ENCODE results near the gene CHAF1A. TPM values are rescaled to one million over a fixed set of nuclear protein-coding genes. Genes with fewer than 3 reads are reported as not detected.
A peak's percentile ranks its signal among the peaks of the same experiment; 100 is the strongest.

CHAF1A gene
- total RNA-seq, 1 experiment from 2014 or later: 30.0 TPM

GRCh38 chr19:4456843-4457653 lies 54.6 kb downstream of the CHAF1A start:
- ChIA-PET POLR2A (ENCODE audit: unreplicated experiment) (no interaction called here), CTCF (interaction anchor here (0.7 kb wide), 1 partner anchor 184 kb away, joined by 4 read pairs; no protein-coding TSS in a partner anchor)
- Histone ChIP-seq H3K4me3 (peak overlapping the region; percentile 64), H3K36me3 (ENCODE audit: low read depth) (no peaks in the 10 kb centered on the region), H2AFZ (no peak overlapping the region), H3K4me2 (peak overlapping the region; percentile 74), H4K20me1 (ENCODE audit: insufficient read depth) (peaks cover 11% of the 10 kb centered on the region), H3K27ac (0 out of 2 replicates have a peak overlapping the region, but pooled peaks have one; percentile 43), H3F3A (ENCODE audit: insufficient read depth, low read depth) (no peaks in the 10 kb centered on the region), H3K9me2 (ENCODE audit: insufficient read depth) (no peaks in the 10 kb centered on the region), H3K27me3 (ENCODE audit: insufficient read depth, low read depth) (no peaks in the 10 kb centered on the region), H3K9me3 (ENCODE audit: insufficient read depth, low read depth) (no peaks in the 10 kb centered on the region), H3K4me1 (replicated peaks; ENCODE audit: insufficient read depth) (no peaks in the 10 kb centered on the region), H3K79me2 (ENCODE audit: low read depth) (peaks cover 20% of the 10 kb centered on the region)
- intact Hi-C loops (cut with micrococcal nuclease; ENCODE audit: unreplicated experiment): loop anchor here (1.0 to 5.0 kb wide), 2 partner anchors 14 to 180 kb away; partner anchors contain the start of gene TNFAIP8L1
- BruUV-seq (replicated peaks): no TSS peak
- TF ChIP-seq, protein P1, sequence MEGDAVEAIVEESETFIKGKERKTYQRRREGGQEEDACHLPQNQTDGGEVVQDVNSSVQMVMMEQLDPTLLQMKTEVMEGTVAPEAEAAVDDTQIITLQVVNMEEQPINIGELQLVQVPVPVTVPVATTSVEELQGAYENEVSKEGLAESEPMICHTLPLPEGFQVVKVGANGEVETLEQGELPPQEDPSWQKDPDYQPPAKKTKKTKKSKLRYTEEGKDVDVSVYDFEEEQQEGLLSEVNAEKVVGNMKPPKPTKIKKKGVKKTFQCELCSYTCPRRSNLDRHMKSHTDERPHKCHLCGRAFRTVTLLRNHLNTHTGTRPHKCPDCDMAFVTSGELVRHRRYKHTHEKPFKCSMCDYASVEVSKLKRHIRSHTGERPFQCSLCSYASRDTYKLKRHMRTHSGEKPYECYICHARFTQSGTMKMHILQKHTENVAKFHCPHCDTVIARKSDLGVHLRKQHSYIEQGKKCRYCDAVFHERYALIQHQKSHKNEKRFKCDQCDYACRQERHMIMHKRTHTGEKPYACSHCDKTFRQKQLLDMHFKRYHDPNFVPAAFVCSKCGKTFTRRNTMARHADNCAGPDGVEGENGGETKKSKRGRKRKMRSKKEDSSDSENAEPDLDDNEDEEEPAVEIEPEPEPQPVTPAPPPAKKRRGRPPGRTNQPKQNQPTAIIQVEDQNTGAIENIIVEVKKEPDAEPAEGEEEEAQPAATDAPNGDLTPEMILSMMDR (conservative IDR thresholded peaks at IDR 0.05): no peak
- no peak for TF ChIP-seq EZH2 (IDR thresholded peaks at IDR 0.05; ENCODE audit: low read depth)
- peak in 1 of 2 experiments; percentile 18 for DNase-seq

GRCh38 chr19:4457654-4458395 lies 55.4 kb downstream of the CHAF1A start, which contains the start of gene UBXN6:
UBXN6 (minus strand) TSS chr19:4457794; CDS start chr19:4457697, 97 bp downstream.
- Histone ChIP-seq H3F3A (ENCODE audit: insufficient read depth, low read depth) (no peaks in the 10 kb centered on the region), H2AFZ (peak within 1 kb of the TSS; percentile 72; the same call in 1 of the 2 replicates), H3K27ac (0 out of 2 replicates have a peak within 1 kb of the TSS, but pooled peaks have one; percentile 43), H4K20me1 (ENCODE audit: insufficient read depth) (peaks cover 11% of the 10 kb centered on the region), H3K79me2 (ENCODE audit: low read depth) (peaks cover 20% of the 10 kb centered on the region), H3K27me3 (ENCODE audit: insufficient read depth, low read depth) (no peaks in the 10 kb centered on the region), H3K9me2 (ENCODE audit: insufficient read depth) (no peaks in the 10 kb centered on the region), H3K36me3 (ENCODE audit: low read depth) (no peaks in the 10 kb centered on the region), H3K4me2 (peak within 1 kb of the TSS; percentile 77), H3K4me1 (replicated peaks; ENCODE audit: insufficient read depth) (no peaks in the 10 kb centered on the region), H3K9me3 (ENCODE audit: insufficient read depth, low read depth) (no peaks in the 10 kb centered on the region), H3K4me3 (peak within 1 kb of the TSS; percentile 64)
- intact Hi-C loops (cut with micrococcal nuclease; ENCODE audit: unreplicated experiment): loop anchor here (1.0 to 5.0 kb wide), 2 partner anchors 13 to 179 kb away; partner anchors contain the start of gene TNFAIP8L1
- BruUV-seq (replicated peaks): TSS peak; percentile 68
- DNase-seq: peak; percentile 94
- ChIA-PET POLR2A (ENCODE audit: unreplicated experiment) (no interaction called here), CTCF (no interaction called here)
- TF ChIP-seq EZH2 (IDR thresholded peaks at IDR 0.05; ENCODE audit: low read depth): no peak

GRCh38 chr19:4464815-4465581 lies 62.6 kb downstream of the CHAF1A start:
- intact Hi-C loops (cut with micrococcal nuclease; ENCODE audit: unreplicated experiment): no loop called here
- Histone ChIP-seq H3K4me2 (no peak overlapping the region), H3K79me2 (ENCODE audit: low read depth) (no peaks in the 10 kb centered on the region), H3F3A (ENCODE audit: insufficient read depth, low read depth) (no peaks in the 10 kb centered on the region; the same call in 1 of the 2 replicates), H3K9me3 (ENCODE audit: insufficient read depth, low read depth) (no peaks in the 10 kb centered on the region), H3K27ac (no peak overlapping the region), H3K36me3 (ENCODE audit: low read depth) (no peaks in the 10 kb centered on the region), H4K20me1 (ENCODE audit: insufficient read depth) (no peaks in the 10 kb centered on the region), H2AFZ (no peak overlapping the region), H3K4me1 (replicated peaks; ENCODE audit: insufficient read depth) (0 out of 2 replicates have a peak, but pooled peaks cover under 1% of the 10 kb centered on the region), H3K4me3 (no peak overlapping the region), H3K27me3 (ENCODE audit: insufficient read depth, low read depth) (no peaks in the 10 kb centered on the region), H3K9me2 (ENCODE audit: insufficient read depth) (no peaks in the 10 kb centered on the region)
- POLR2A ChIA-PET (ENCODE audit: unreplicated experiment): no interaction called here
- TF ChIP-seq EZH2 (IDR thresholded peaks at IDR 0.05; ENCODE audit: low read depth): no peak
- TF ChIP-seq, protein P1 (conservative IDR thresholded peaks at IDR 0.05): no peak
- no peak for DNase-seq
- no TSS peak for BruUV-seq (replicated peaks)
- CTCF ChIA-PET: no interaction called here

Measured in PC-9 (cell line).